ENCODE results near the gene CASS4.

CASS4 gene

GRCh38 chr20:56451056-56451765, 39.2 kb downstream of the CASS4 start:
- no peak for DNase-seq

GRCh38 chr20:56453352-56453751, 41.3 kb downstream of the CASS4 start:
- DNase-seq: no peak

DNA sequence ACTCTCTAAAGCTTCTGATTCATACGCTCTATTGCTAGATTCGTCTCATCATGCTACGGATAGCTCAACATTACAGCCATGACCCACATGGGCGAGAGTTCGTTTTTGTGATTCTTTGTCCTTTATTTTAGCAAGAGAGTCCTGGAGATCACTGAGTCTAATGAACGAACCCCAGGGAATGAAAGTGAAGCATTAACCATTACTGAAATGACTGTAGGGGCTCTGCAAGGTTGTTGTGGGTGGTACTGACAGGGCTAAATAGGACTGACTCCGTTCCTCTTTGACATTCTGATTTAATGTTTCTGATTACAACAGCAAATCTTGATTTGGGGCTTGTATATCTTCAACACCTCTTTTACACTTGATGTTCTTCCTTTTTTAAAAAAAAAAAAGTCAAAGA, 42.7 kb downstream of the CASS4 start:
- no peak for DNase-seq

GRCh38 chr20:56458206-56458821, 46.3 kb downstream of the CASS4 start:
- no peak for DNase-seq

- no peak for DNase-seq
Measured at GRCh38 chr20:56460459-56460858, 48.4 kb downstream of the CASS4 start.

GRCh38 chr20:56461576-56461975, 49.5 kb downstream of the CASS4 start:
- DNase-seq: no peak

GRCh38 chr20:56463428-56463827, 51.4 kb downstream of the CASS4 start:
- DNase-seq: no peak

DNA sequence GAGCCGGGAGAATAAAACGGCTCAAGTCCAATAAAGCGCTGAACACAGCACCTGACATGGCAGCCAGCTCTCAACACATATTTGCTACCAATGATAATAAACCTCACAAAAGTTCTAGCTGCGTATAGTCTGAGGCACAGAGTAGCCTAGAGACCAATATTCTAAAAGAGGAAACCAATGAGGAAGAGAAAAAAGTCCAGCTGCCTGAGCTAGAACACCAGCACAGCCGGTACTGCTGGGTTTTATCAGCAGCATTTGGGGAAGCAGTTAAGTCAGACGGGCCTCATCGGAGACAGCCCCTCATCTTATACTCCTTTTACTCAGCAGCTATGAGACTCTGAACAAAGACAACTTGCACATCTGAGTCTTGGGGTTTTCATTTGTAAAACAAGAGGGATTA, 53.9 kb downstream of the CASS4 start:
- DNase-seq: no peak

DNA sequence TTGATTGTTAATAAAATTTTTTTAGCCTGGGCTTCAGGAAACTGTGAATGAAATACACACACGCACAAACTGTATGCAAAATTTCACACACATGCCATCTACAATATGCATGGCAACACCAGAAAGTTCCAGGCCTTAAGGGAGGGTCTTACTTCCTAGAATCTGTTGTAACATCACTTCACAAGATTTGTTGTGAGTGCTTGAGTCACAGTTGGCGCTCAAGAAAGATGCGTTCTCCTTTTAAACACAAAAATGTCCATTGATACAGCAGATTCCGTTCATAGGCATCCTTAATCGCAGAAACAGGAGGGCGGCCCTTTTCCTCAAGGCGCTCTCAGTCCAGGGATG, 55.9 kb downstream of the CASS4 start:
- no peak for DNase-seq

- DNase-seq: peak; percentile 77 to 98
Measured at GRCh38 chr20:56468316-56469076, 56.4 kb downstream of the CASS4 start, which contains the start of gene RTF2. Gene RTF2 (plus strand): TSS chr20:56468627. CDS start chr20:56468698, 71 bp downstream.

DNA sequence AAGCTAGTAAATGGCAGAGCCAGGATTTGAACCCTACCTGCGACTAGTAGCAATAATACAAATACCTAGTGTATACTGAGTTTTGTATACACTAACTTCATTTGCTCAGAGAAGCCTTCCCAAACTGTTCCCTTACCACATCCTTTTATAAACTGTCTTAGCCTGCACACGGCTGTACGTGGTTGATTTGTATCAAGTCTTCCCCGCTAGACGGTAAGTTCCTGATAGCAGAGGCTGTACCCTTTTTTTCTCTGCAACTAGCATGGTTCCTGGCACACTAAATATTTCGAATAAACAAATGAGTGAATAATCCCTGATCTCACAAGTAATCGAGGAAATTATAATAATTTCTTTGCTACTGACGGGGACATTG, 57.0 kb downstream of the CASS4 start:
- DNase-seq: no peak

GRCh38 chr20:56483970-56484369, 71.9 kb downstream of the CASS4 start:
- no peak for DNase-seq

- DNase-seq: no peak
Measured at GRCh38 chr20:56487216-56487615, 75.2 kb downstream of the CASS4 start.

- no peak for DNase-seq
Measured at GRCh38 chr20:56488566-56488965, 76.5 kb downstream of the CASS4 start.

GRCh38 chr20:56501116-56501515, 89.1 kb downstream of the CASS4 start:
- DNase-seq: no peak

DNA sequence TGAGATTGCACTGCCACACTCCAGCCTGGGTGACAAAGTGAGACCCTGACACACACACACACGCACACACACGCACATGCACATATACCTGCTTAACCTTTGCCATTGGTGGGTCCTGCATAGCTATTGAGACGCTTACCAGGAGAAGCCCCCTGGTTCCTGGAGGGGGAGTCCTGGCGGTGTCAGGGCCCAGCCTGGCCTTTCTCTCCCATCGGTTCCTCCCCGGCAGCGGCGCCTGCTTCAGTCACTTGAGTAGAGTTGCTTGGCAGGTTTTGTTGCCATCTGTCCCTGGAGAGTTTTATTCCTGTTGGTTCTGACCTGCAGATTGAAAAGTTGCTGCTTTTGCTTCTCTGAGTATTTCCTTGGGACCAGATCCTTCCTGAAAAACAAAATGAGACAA, 91.9 kb downstream of the CASS4 start:
- no peak for DNase-seq

DNA sequence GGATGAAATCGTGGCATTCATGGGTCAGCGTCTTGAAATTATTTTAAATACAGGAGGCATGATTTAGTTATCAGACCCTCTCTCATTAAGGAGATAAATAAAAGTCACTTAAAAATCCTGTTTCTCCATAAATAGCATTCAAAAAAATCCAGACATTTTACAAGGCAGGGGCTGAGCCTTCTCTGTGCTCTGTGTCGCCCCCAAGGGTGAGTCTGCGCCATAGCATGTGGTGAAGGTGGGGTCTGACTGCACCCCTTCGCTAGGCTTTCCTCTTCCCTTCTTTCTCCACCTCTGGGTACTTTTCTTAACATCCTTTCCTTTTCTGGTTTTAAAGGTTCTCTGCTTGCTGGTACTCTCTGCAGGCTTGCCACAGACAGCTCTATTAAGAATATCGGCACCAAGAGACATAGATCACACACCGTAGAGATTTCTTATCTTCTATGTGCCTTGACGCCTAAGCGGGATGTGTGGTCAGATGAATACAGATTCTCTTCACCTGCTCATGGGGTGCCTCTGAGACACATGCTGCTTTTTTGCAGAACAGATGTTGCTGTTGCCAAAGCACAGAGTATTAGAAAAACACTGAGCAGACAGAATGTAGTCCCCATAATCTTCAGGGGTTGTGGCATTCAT, 92.4 kb downstream of the CASS4 start:
- DNase-seq: peak in 1 of 2 experiments; percentile 5

GRCh38 chr20:56506103-56506502, 94.0 kb downstream of the CASS4 start:
- DNase-seq: no peak

Measured in NCI-H526 (cell line).